ENCODE data around the gene EFS.

EFS gene

GRCh38 chr14:23358553-23359166 lies 6.3 kb downstream of the EFS start:
- TF ChIP-seq CTCF (IDR thresholded peaks at IDR 0.05; ENCODE audit: low read depth, low read length) = no peak
- no peak for DNase-seq (ENCODE audit: low read depth in 2 of 2)
- no peak overlapping the region for H3K4me3 ChIP-seq (replicated peaks in 1 of 2; ENCODE audit: low read depth in 2 of 2, low read length in 2 of 2)

GRCh38 chr14:23358042-23358441 lies 6.9 kb downstream of the EFS start:
- H3K4me3 ChIP-seq (replicated peaks in 1 of 2; ENCODE audit: low read depth in 2 of 2, low read length in 2 of 2) = no peak overlapping the region
- TF ChIP-seq CTCF (IDR thresholded peaks at IDR 0.05; ENCODE audit: low read depth, low read length) = no peak
- no peak for DNase-seq (ENCODE audit: low read depth in 2 of 2)

- DNase-seq (ENCODE audit: low read depth in 2 of 2) = no peak
- TF ChIP-seq CTCF (IDR thresholded peaks at IDR 0.05; ENCODE audit: low read depth, low read length) = no peak
- H3K4me3 ChIP-seq (replicated peaks in 1 of 2; ENCODE audit: low read depth in 2 of 2, low read length in 2 of 2) = no peak overlapping the region
Observed at GRCh38 chr14:23357261-23357660, 7.7 kb downstream of the EFS start.

DNA sequence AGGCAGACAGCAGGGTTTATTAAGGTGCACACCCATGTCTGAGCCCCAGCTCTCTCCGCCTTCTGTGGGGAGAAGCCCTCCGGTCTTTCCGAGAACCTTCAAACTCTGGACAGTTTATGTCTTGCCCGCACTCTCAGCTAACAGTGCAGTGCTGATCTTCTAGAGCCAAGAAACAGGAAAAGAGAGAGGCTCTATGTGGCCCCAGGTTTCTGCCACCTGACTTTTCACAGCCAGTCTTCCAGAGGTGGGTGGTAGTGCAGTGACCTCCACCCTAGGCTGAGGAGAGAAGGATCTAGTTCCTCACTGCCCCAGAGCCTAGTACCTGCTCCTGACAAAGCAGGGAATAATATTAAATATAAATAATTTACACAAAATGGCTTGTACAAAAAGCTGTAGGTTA lies 8.3 kb downstream of the EFS start:
- no peak for DNase-seq (ENCODE audit: low read depth in 2 of 2)
- no peak overlapping the region for H3K4me3 ChIP-seq (replicated peaks in 1 of 2; ENCODE audit: low read depth in 2 of 2, low read length in 2 of 2)
- no peak for TF ChIP-seq CTCF (IDR thresholded peaks at IDR 0.05; ENCODE audit: low read depth, low read length)

DNA sequence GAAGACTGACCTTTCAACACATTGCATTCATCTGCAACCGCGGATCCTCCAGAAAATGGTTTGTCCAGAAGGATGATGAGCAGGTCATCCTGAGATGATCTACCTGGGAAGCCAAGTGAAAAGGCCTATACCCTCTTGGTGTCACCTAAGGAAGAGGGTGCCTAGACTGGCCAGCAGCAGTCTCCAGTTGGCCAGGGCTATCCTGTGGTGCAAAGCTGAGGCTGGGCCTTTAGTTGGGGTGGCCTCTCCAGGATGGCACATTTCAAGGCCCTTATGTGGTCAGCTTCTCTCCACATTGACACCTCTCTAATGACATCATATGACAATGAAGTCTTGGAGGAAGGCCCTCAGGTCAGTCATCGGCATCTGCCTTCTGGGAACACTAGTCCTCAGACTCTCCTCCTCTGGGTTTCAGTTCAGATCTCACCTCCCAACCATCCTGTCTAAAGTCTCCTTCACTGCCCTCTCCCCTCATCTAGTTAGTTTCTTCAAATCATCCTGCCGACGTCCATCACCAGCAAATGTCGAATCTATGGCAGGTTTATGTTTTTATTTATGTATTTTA lies 9.0 kb downstream of the EFS start:
- no peak for DNase-seq (ENCODE audit: low read depth in 2 of 2)
- no peak for TF ChIP-seq CTCF (IDR thresholded peaks at IDR 0.05; ENCODE audit: low read depth, low read length)

GRCh38 chr14:23354990-23355389 lies 10.0 kb downstream of the EFS start:
- H3K4me3 ChIP-seq (replicated peaks in 1 of 2; ENCODE audit: low read depth in 2 of 2, low read length in 2 of 2) = no peak overlapping the region
- no peak for TF ChIP-seq CTCF (IDR thresholded peaks at IDR 0.05; ENCODE audit: low read depth, low read length)
- DNase-seq (ENCODE audit: low read depth in 2 of 2) = no peak

More for the DNA sequence above, 9.0 kb downstream of the EFS start:
- no peak overlapping the region for H3K4me3 ChIP-seq (replicated peaks in 1 of 2; ENCODE audit: low read depth in 2 of 2, low read length in 2 of 2)

DNA sequence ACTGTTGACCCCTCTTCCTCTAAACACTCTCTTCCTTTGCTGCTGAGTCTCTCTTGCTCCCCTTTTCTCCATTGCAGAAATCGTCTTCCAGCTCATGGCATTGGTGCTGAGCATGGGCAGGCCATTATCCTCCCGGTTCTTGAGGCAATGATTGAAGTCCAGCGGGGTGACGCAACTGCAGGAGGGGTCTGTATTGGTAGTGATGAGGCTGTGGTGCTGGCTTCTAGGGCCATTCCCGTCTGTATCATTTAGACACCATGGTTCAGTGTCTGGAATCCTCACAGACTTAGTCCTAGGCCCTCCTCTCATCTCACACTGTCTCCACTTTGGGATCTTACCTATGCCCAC lies 11.6 kb downstream of the EFS start:
- no peak for DNase-seq (ENCODE audit: low read depth in 2 of 2)
- TF ChIP-seq CTCF (IDR thresholded peaks at IDR 0.05; ENCODE audit: low read depth, low read length) = no peak
- H3K4me3 ChIP-seq (replicated peaks in 1 of 2; ENCODE audit: low read depth in 2 of 2, low read length in 2 of 2) = no peak overlapping the region

Data from cardiac fibroblast (primary cell).